B cell (primary cell): ENCODE data around the gene ATF4. TPM values are rescaled to one million over a fixed set of nuclear protein-coding genes. Genes with fewer than 3 reads are reported as not detected.
A peak's percentile ranks its signal among the peaks of the same experiment; 100 is the strongest.

Source experiments
- ATAC-seq: fragments of 200-7000 bp; cut with Tn5 transposase; one replicate; pipeline ENCODE4 v1.10.0; 2021; ENCODE audit warnings: low read depth, mild to moderate bottlenecking, moderate number of reproducible peaks, moderate library complexity
- CTCF ChIA-PET: fragments of 350-600 bp; sonication (Branson Sonifier 250); formaldehyde crosslinking; loops from one replicate; lab custom pipeline; 2021; ENCODE audit warnings: antibody characterized with exemption, inconsistent platforms; lab: Charles Lee
- POLR2A ChIA-PET: fragments of 350-600 bp; sonication (Branson Sonifier 250); formaldehyde crosslinking; loops from one replicate; lab custom pipeline; 2021; ENCODE audit warnings: antibody characterized with exemption; lab: Charles Lee
- DNase-seq: peaks from one replicate; pipeline ENCODE4 v3.0.0; 2013
- H2AFZ ChIP-seq: 2 replicates; pipeline ENCODE4 v1.6.1; 2012; ENCODE audit warnings: mild to moderate bottlenecking, low read depth, low read length; ENCODE audit not compliant: insufficient read depth, poor library complexity, severe bottlenecking
- H3K27ac ChIP-seq, 2 donors: 1 replicate in 1 of 2; 2 replicates in 1 of 2; pipeline ENCODE4 v1.5.1; 2012 to 2013; ENCODE audit warnings: low read length in 2 of 2, mild to moderate bottlenecking in 2 of 2, moderate library complexity in 1 of 2
- H3K27me3 ChIP-seq, 4 experiments: fragments of 200-600 bp in 1 of 4; sonication (generic) in 1 of 4; replicated peaks in 1 of 4; 1 replicate in 2 of 4; 2 replicates in 2 of 4; pipeline versions ENCODE4 v1.6.1 to v1.7.0; 2013 to 2016; ENCODE audit warnings: low read length in 3 of 4, mild to moderate bottlenecking in 2 of 4, mixed read lengths in 1 of 4, moderate library complexity in 1 of 4; ENCODE audit not compliant: insufficient read depth in 4 of 4, control insufficient read depth in 3 of 4; ENCODE audit errors: control extremely low read depth in 1 of 4
- H3K36me3 ChIP-seq, 2 experiments: replicated peaks in 1 of 2; 1 replicate in 1 of 2; 2 replicates in 1 of 2; pipeline versions ENCODE4 v1.6.1 to v1.7.1; 2013; ENCODE audit warnings: low read length in 1 of 2; ENCODE audit not compliant: insufficient read depth in 2 of 2, control insufficient read depth in 1 of 2; ENCODE audit errors: control extremely low read depth in 1 of 2, extremely low read depth in 1 of 2
- H3K4me1 ChIP-seq, 2 donors: fragments of 200-600 bp in 1 of 2; sonication (generic) in 1 of 2; 1 replicate in 1 of 2; 2 replicates in 1 of 2; pipeline versions ENCODE4 v1.5.1 to v1.6.1; 2013 to 2017; ENCODE audit warnings: low read length in 2 of 2; ENCODE audit not compliant: control insufficient read depth in 2 of 2, insufficient read depth in 2 of 2
- H3K4me2 ChIP-seq: replicated peaks from 2 replicates; pipeline ENCODE3; 2012; ENCODE audit warnings: mild to moderate bottlenecking, low read depth, low read length; ENCODE audit not compliant: poor library complexity, severe bottlenecking
- H3K4me3 ChIP-seq, 5 experiments: fragments of 200-600 bp in 1 of 5; sonication (generic) in 1 of 5; 1 replicate in 3 of 5; 2 replicates in 2 of 5; pipeline versions ENCODE4 v1.5.1 to v1.7.0; 2011 to 2016; ENCODE audit warnings: low read length in 4 of 5, mild to moderate bottlenecking in 4 of 5, low read depth in 2 of 5, control low read depth in 1 of 5, moderate library complexity in 1 of 5; ENCODE audit not compliant: insufficient read depth in 1 of 5; ENCODE audit errors: control extremely low read depth in 1 of 5, extremely low read depth in 1 of 5
- H3K79me2 ChIP-seq: fragments of 200-600 bp; sonication (generic); one replicate; pipeline ENCODE4 v1.6.0; 2016; ENCODE audit warnings: low read length; ENCODE audit not compliant: control insufficient read depth, insufficient read depth
- H3K9ac ChIP-seq: fragments of 200-600 bp; sonication (generic); 2 replicates; pipeline ENCODE4 v1.6.1; 2017; ENCODE audit warnings: mild to moderate bottlenecking, low read length, moderate library complexity
- H3K9me3 ChIP-seq, 3 donors: one replicate each; pipeline versions ENCODE4 v1.6.1 to v1.7.1; 2013; ENCODE audit warnings: low read length in 2 of 3; ENCODE audit not compliant: control insufficient read depth in 2 of 3, insufficient read depth in 1 of 3; ENCODE audit errors: control extremely low read depth in 1 of 3
- H4K20me1 ChIP-seq: 2 replicates; pipeline ENCODE4 v1.6.0; 2012; ENCODE audit warnings: mild to moderate bottlenecking, low read length; ENCODE audit not compliant: insufficient read depth, control insufficient read depth, poor library complexity, severe bottlenecking
- H3K27ac Mint-ChIP-seq: one replicate; pipeline ENCODE4 v1.8.0; 2021; ENCODE audit warnings: mixed read lengths
- H3K27me3 Mint-ChIP-seq: one replicate; pipeline ENCODE4 v1.8.0; 2021; ENCODE audit warnings: mixed read lengths
- H3K4me1 Mint-ChIP-seq: one replicate; pipeline ENCODE4 v1.8.0; 2021; ENCODE audit warnings: mixed read lengths
- H3K4me3 Mint-ChIP-seq: one replicate; pipeline ENCODE4 v1.8.0; 2021; ENCODE audit warnings: mixed read lengths
- H3K9me3 Mint-ChIP-seq: one replicate; pipeline ENCODE4 v1.8.0; 2022; ENCODE audit warnings: mixed read lengths; ENCODE audit not compliant: insufficient read depth
- CTCF ChIP-seq: fragments of 200-600 bp; IDR thresholded peaks from one replicate; pipeline ENCODE4 v1.8.0; 2022; ENCODE audit warnings: antibody characterized with exemption, mild to moderate bottlenecking
- EZH2 ChIP-seq: IDR thresholded peaks from 2 replicates; pipeline ENCODE4 v1.6.1; 2012; ENCODE audit warnings: borderline replicate concordance, low read depth, mild to moderate bottlenecking, moderate library complexity, low read length; ENCODE audit not compliant: insufficient read depth, poor library complexity, severe bottlenecking
- WGBS: methylation state at CpG from one replicate; pipeline ENCODE4 v1.1.5; 2013; ENCODE audit warnings: missing lambda C conversion rate; ENCODE audit not compliant: insufficient coverage; 5-methylcytosine and 5-hydroxymethylcytosine counted together
- intact Hi-C: fragments of 100-400 bp; cut with micrococcal nuclease; formaldehyde crosslinking; loops from one replicate; pipeline ENCODE4 v1.10.0; 2022
- polyA plus RNA-seq: library from polyadenylated mRNA; depleted of rRNA; stranded (reverse); fragments of >200 nt; gene quantifications from 2 replicates; pipeline ENCODE4 v1.2.3, GENCODE V29; 2012
- total RNA-seq, 2 donors: library from RNA; stranded (reverse); fragments of 120-200 nt in 1 of 2; gene quantifications; 1 replicate in 1 of 2; 2 replicates in 1 of 2; pipeline versions ENCODE4 v1.2.3 to v1.2.4, GENCODE V29; 2013 to 2022

Gene ATF4
- total and polyA plus RNA-seq, 2 donors (not counting 1 experiment from before 2014, with no cell fraction given), result 244 to 678 TPM

- POLR2A ChIA-PET, result interaction anchor here (1.0 to 1.2 kb wide), 2 partner anchors 11 to 42 kb away, joined by 4 to 6 read pairs; partner anchors contain the start of gene MIEF1
- Mint-ChIP-seq H3K4me1 (peaks cover 25% of the 10 kb centered on the region), H3K4me3 (no peak overlapping the region), H3K27ac (peak overlapping the region; percentile 10), H3K9me3 (no peaks in the 10 kb centered on the region), H3K27me3 (no peaks in the 10 kb centered on the region)
- H3K4me2 ChIP-seq, result no peak overlapping the region
- no peaks in the 10 kb centered on the region for H4K20me1 ChIP-seq
- H3K9ac ChIP-seq, result no peak overlapping the region
- ATAC-seq (no peak), DNase-seq (no peak)
- no peaks in the 10 kb centered on the region for H3K79me2 ChIP-seq
- CTCF ChIA-PET, result interaction anchor here (0.5 to 10.4 kb wide), 15 partner anchors 9 to 545 kb away, joined by 3 to 166 read pairs (median 4); partner anchors contain the start of genes ATF4, MIEF1 and TAB1
- no peak for TF ChIP-seq EZH2
- no peak for TF ChIP-seq CTCF
- H3K27ac ChIP-seq, result no peak overlapping the region
- H3K4me1 ChIP-seq, result peaks cover 6 to 15% of the 10 kb centered on the region in 2 donors
- H2AFZ ChIP-seq, result no peak overlapping the region
- no peak overlapping the region for H3K4me3 ChIP-seq
- H3K9me3 ChIP-seq, result no peaks in the 10 kb centered on the region
- intact Hi-C loops, result loop anchor here (2.0 kb wide), 1 partner anchor 44 kb away; no protein-coding TSS in a partner anchor
- no peaks in the 10 kb centered on the region for H3K27me3 ChIP-seq
- peaks cover 0 to 3% of the 10 kb centered on the region in 2 experiments for H3K36me3 ChIP-seq
- WGBS, result 96% methylated on average over 6 of the region's 9 CpGs
Observed at GRCh38 chr22:39490966-39491680, 29.2 kb upstream of the ATF4 start.

- 100% methylated on average over 2 of the region's 6 CpGs for WGBS
- Mint-ChIP-seq H3K4me1 (peaks cover 29% of the 10 kb centered on the region), H3K9me3 (no peaks in the 10 kb centered on the region), H3K4me3 (no peak overlapping the region), H3K27ac (no peak overlapping the region), H3K27me3 (no peaks in the 10 kb centered on the region)
- no peak overlapping the region for H3K9ac ChIP-seq
- no peaks in the 10 kb centered on the region for H3K9me3 ChIP-seq
- ChIA-PET POLR2A (interaction anchor here (0.7 to 1.7 kb wide), 2 partner anchors 50 to 142 kb away, joined by 3 to 9 read pairs; partner anchors contain the start of gene SYNGR1), CTCF (interaction anchor here (0.5 to 10.4 kb wide), 12 partner anchors 10 to 544 kb away, joined by 3 to 166 read pairs (median 6); partner anchors contain the start of gene ATF4)
- no peak overlapping the region for H3K4me3 ChIP-seq
- H3K4me1 ChIP-seq, result peaks cover 8 to 20% of the 10 kb centered on the region in 2 donors
- H3K79me2 ChIP-seq, result no peaks in the 10 kb centered on the region
- H3K36me3 ChIP-seq, result peaks cover 0 to 3% of the 10 kb centered on the region in 2 experiments
- no peaks in the 10 kb centered on the region for H3K27me3 ChIP-seq
- ATAC-seq (no peak), DNase-seq (no peak)
- TF ChIP-seq CTCF (no peak), EZH2 (no peak)
- no peak overlapping the region for H3K4me2 ChIP-seq
- no peak overlapping the region for H3K27ac ChIP-seq
- no peak overlapping the region for H2AFZ ChIP-seq
- H4K20me1 ChIP-seq, result no peaks in the 10 kb centered on the region
- intact Hi-C loops, result loop anchor here (2.0 kb wide), 1 partner anchor 45 kb away; no protein-coding TSS in a partner anchor
Observed at GRCh38 chr22:39491696-39492095, 28.7 kb upstream of the ATF4 start.
